ENCODE data around the gene JCHAIN. TPM values are rescaled to one million over a fixed set of nuclear protein-coding genes. Genes with fewer than 3 reads are reported as not detected.
A peak's percentile ranks its signal among the peaks of the same experiment; 100 is the strongest.

The JCHAIN gene
- total and polyA plus RNA-seq, 2 of the 13 experiments (the other 11 are each of a cell fraction or from before 2014, with no cell fraction given), result not detected

GRCh38 chr4:70687821-70688794, 21.8 kb upstream of the JCHAIN start, which contains the start of gene UTP3 (continued):
- TF ChIP-seq CSRNP1 (CRISPR knock-in tag; IDR thresholded peaks at IDR 0.05) (no peak), ZFY (CRISPR knock-in tag; IDR thresholded peaks at IDR 0.05) (peak; percentile 93), NFE2L2 (IDR thresholded peaks at IDR 0.05; ENCODE audit: low read length) (no peak), ZBTB42 (CRISPR knock-in tag; IDR thresholded peaks at IDR 0.05) (no peak), ZNF280B (CRISPR knock-in tag; IDR thresholded peaks at IDR 0.05; ENCODE audit: borderline replicate concordance) (peak; percentile 29; the same call in 1 of the 2 replicates), CENPT (CRISPR knock-in tag; IDR thresholded peaks at IDR 0.05; ENCODE audit: low read depth) (no peak), ZNF224 (CRISPR knock-in tag; IDR thresholded peaks at IDR 0.05) (peak; percentile 54; the same call in 1 of the 2 replicates), ZNF747 (CRISPR knock-in tag; IDR thresholded peaks at IDR 0.05; ENCODE audit: borderline replicate concordance) (peak; percentile 91; the same call in 1 of the 2 replicates), ZFP62 (CRISPR knock-in tag; IDR thresholded peaks at IDR 0.05) (no peak), PAF1 (CRISPR knock-in tag; IDR thresholded peaks at IDR 0.05) (no peak), MTF2 (CRISPR knock-in tag; IDR thresholded peaks at IDR 0.05; ENCODE audit: borderline replicate concordance) (no peak), ZNF597 (CRISPR knock-in tag; IDR thresholded peaks at IDR 0.05) (no peak), MLXIP (CRISPR knock-in tag; IDR thresholded peaks at IDR 0.05; ENCODE audit: borderline replicate concordance) (no peak), ZNF773 (CRISPR knock-in tag; IDR thresholded peaks at IDR 0.05; ENCODE audit: borderline replicate concordance) (0 out of 2 replicates have a peak, but pooled peaks have one; percentile 12), ATF4 (CRISPR knock-in tag; IDR thresholded peaks at IDR 0.05) (0 out of 4 replicates have a peak, but pooled peaks of 1 of the 2 experiments have one; percentile 30), HOMEZ (CRISPR knock-in tag; IDR thresholded peaks at IDR 0.05; ENCODE audit: low read depth) (peak; percentile 89), NCOR1 (IDR thresholded peaks at IDR 0.05; ENCODE audit: borderline replicate concordance, low read length) (peak; percentile 58; the same call in 1 of the 2 replicates)
